Activated CD4-positive, alpha-beta T cell treated with anti-CD3 and anti-CD28 coated beads, Interleukin-2, amount 50 U/mL, for 4 hours (primary cell): ENCODE data around the gene ASB8.
"Not testable (repeated sequence)": the region's sequence is repeated elsewhere in the genome, so short reads cannot be mapped to it uniquely, and the experiment has no call there.

ENCODE experiments used
- DNase-seq, 2 experiments: peaks; one replicate each; pipeline ENCODE4 v3.0.0-alpha.2; 2020

Gene ASB8

GRCh38 chr12:48182631-48183030, 25.3 kb upstream of the ASB8 start:
- DNase-seq, result no peak

- no peak for DNase-seq
Measured at GRCh38 chr12:48180857-48181495, 23.7 kb upstream of the ASB8 start.

GRCh38 chr12:48180424-48180823, 23.1 kb upstream of the ASB8 start:
- DNase-seq, result no peak

- DNase-seq, result no peak
Measured at GRCh38 chr12:48179466-48179865, 22.2 kb upstream of the ASB8 start.

GRCh38 chr12:48177982-48178381, 20.7 kb upstream of the ASB8 start:
- no peak for DNase-seq

- DNase-seq, result no peak
Measured at GRCh38 chr12:48176417-48176751, 19.1 kb upstream of the ASB8 start.

- DNase-seq, result no peak
Measured at GRCh38 chr12:48175613-48176416, 18.5 kb upstream of the ASB8 start.

GRCh38 chr12:48169011-48169410, 11.7 kb upstream of the ASB8 start:
- DNase-seq, result no peak

- peak in 1 of 2 experiments; percentile 35 for DNase-seq
Measured at GRCh38 chr12:48165089-48165981, 8.0 kb upstream of the ASB8 start.

- DNase-seq, result no peak
Measured at GRCh38 chr12:48164451-48164850, 7.1 kb upstream of the ASB8 start.

GRCh38 chr12:48163150-48163747, 5.9 kb upstream of the ASB8 start:
- DNase-seq, result no peak

GRCh38 chr12:48160807-48161206, 3.5 kb upstream of the ASB8 start:
- no peak for DNase-seq

GRCh38 chr12:48160046-48160445, 2.7 kb upstream of the ASB8 start:
- no peak for DNase-seq

- no peak for DNase-seq
Measured at GRCh38 chr12:48157889-48158370, 615 bp upstream of the ASB8 start.

- DNase-seq, result no peak
Measured at GRCh38 chr12:48156652-48157017, 680 bp downstream of the ASB8 start.

- not testable (repeated sequence) for DNase-seq
Measured at GRCh38 chr12:48155786-48156185, 1.5 kb downstream of the ASB8 start.

- no peak for DNase-seq
Measured at GRCh38 chr12:48151103-48151771, 6.1 kb downstream of the ASB8 start.

GRCh38 chr12:48145981-48146380, 11.3 kb downstream of the ASB8 start:
- no peak for DNase-seq

- no peak for DNase-seq
Measured at GRCh38 chr12:48143898-48144297, 13.4 kb downstream of the ASB8 start.

- no peak for DNase-seq
Measured at GRCh38 chr12:48142818-48143674, 14.3 kb downstream of the ASB8 start.

GRCh38 chr12:48135027-48135426, 22.3 kb downstream of the ASB8 start:
- DNase-seq, result no peak

GRCh38 chr12:48132826-48133225, 24.5 kb downstream of the ASB8 start:
- DNase-seq, result no peak
